B cell (primary cell): ENCODE results near the gene MOB2.

ENCODE experiments used
- CTCF ChIP-seq: fragments of 200-600 bp; IDR thresholded peaks from one replicate; pipeline ENCODE4 v1.8.0; 2022; ENCODE audit warnings: antibody characterized with exemption, mild to moderate bottlenecking
- EZH2 ChIP-seq: IDR thresholded peaks from 2 replicates; pipeline ENCODE4 v1.6.1; 2012; ENCODE audit warnings: borderline replicate concordance, low read depth, mild to moderate bottlenecking, moderate library complexity, low read length; ENCODE audit not compliant: insufficient read depth, poor library complexity, severe bottlenecking

- TF ChIP-seq EZH2 (no peak), CTCF (no peak)
These were observed 44.3 kb upstream of the MOB2 start for GRCh38 chr11:1530686-1531448.
